Measurements from ENCODE around the gene JOSD1.
A peak's percentile ranks its signal among the peaks of the same experiment; 100 is the strongest.

Gene JOSD1

GRCh38 chr22:38720350-38720749 is 19.6 kb upstream of the JOSD1 start:
- TF ChIP-seq CTCF (IDR thresholded peaks at IDR 0.05; ENCODE audit: low read depth, low read length) = no peak
- H3K4me3 ChIP-seq (ENCODE audit: low read depth, low read length) = no peak overlapping the region

GRCh38 chr22:38719196-38719595 is 18.5 kb upstream of the JOSD1 start:
- TF ChIP-seq CTCF (IDR thresholded peaks at IDR 0.05; ENCODE audit: low read depth, low read length) = no peak
- H3K4me3 ChIP-seq (ENCODE audit: low read depth, low read length) = no peak overlapping the region

- no peak overlapping the region for H3K4me3 ChIP-seq (ENCODE audit: low read depth, low read length)
Measured at GRCh38 chr22:38718414-38718813, 17.7 kb upstream of the JOSD1 start.

GRCh38 chr22:38717244-38717643 is 16.5 kb upstream of the JOSD1 start:
- H3K4me3 ChIP-seq (ENCODE audit: low read depth, low read length) = no peak overlapping the region
- TF ChIP-seq CTCF (IDR thresholded peaks at IDR 0.05; ENCODE audit: low read depth, low read length) = no peak

More at GRCh38 chr22:38718414-38718813, 17.7 kb upstream of the JOSD1 start:
- TF ChIP-seq CTCF (IDR thresholded peaks at IDR 0.05; ENCODE audit: low read depth, low read length) = peak; percentile 79

GRCh38 chr22:38716826-38717225 is 16.1 kb upstream of the JOSD1 start:
- TF ChIP-seq CTCF (IDR thresholded peaks at IDR 0.05; ENCODE audit: low read depth, low read length) = no peak

GRCh38 chr22:38716271-38716670 is 15.5 kb upstream of the JOSD1 start:
- no peak overlapping the region for H3K4me3 ChIP-seq (ENCODE audit: low read depth, low read length)
- TF ChIP-seq CTCF (IDR thresholded peaks at IDR 0.05; ENCODE audit: low read depth, low read length) = no peak

More at GRCh38 chr22:38716826-38717225, 16.1 kb upstream of the JOSD1 start:
- H3K4me3 ChIP-seq (ENCODE audit: low read depth, low read length) = no peak overlapping the region

- no peak overlapping the region for H3K4me3 ChIP-seq (ENCODE audit: low read depth, low read length)
- no peak for TF ChIP-seq CTCF (IDR thresholded peaks at IDR 0.05; ENCODE audit: low read depth, low read length)
Measured at GRCh38 chr22:38715852-38716251, 15.1 kb upstream of the JOSD1 start.

Measured in WI38 (cell line).